ENCODE measurements around the gene SYDE1.

SYDE1 gene

GRCh38 chr19:15154002-15154612 is 46.9 kb downstream of the SYDE1 start:
- H3K27ac ChIP-seq: no peak overlapping the region
- peak; percentile 81 for TF ChIP-seq CTCF (conservative IDR thresholded peaks at IDR 0.05)

- H3K27ac ChIP-seq: no peak overlapping the region
- TF ChIP-seq CTCF (conservative IDR thresholded peaks at IDR 0.05): no peak
Observed at GRCh38 chr19:15155296-15155695, 48.1 kb downstream of the SYDE1 start.

- TF ChIP-seq CTCF (conservative IDR thresholded peaks at IDR 0.05): no peak
Observed at GRCh38 chr19:15156391-15156790, 49.2 kb downstream of the SYDE1 start.

GRCh38 chr19:15159251-15159650 is 52.0 kb downstream of the SYDE1 start:
- no peak for TF ChIP-seq CTCF (conservative IDR thresholded peaks at IDR 0.05)
- H3K27ac ChIP-seq: no peak overlapping the region

More at GRCh38 chr19:15156391-15156790, 49.2 kb downstream of the SYDE1 start:
- no peak overlapping the region for H3K27ac ChIP-seq

GRCh38 chr19:15161028-15161984 is 54.1 kb downstream of the SYDE1 start:
- no peak overlapping the region for H3K27ac ChIP-seq
- peak; percentile 76 for TF ChIP-seq CTCF (conservative IDR thresholded peaks at IDR 0.05)
